ENCODE measurements around the gene LIM2. TPM values are rescaled to one million over a fixed set of nuclear protein-coding genes. Genes with fewer than 3 reads are reported as not detected.

The LIM2 gene
- total and polyA plus RNA-seq, 2 of the 4 experiments (the other 2 are of a cell fraction) = not detected

- intact Hi-C loops (cut with micrococcal nuclease) (no loop called here), in situ Hi-C loops (cut with MboI; ENCODE audit: low sequenced_read_pairs) (no loop called here)
- WGBS, 2 experiments (ENCODE audit: extremely low coverage in 2 of 2, insufficient read length in 1 of 2) = no CpG with 5 or more reads among the region's 4 CpGs
Observed at GRCh38 chr19:51330366-51330765, 57.4 kb downstream of the LIM2 start.

More at GRCh38 chr19:51330366-51330765, 57.4 kb downstream of the LIM2 start:
- no peak overlapping the region for H3K4ac ChIP-seq (ENCODE audit: low read depth, low read length)
- TF ChIP-seq MAZ (IDR thresholded peaks at IDR 0.05; ENCODE audit: borderline replicate concordance, low read depth, low read length) (no peak), FOS (IDR thresholded peaks at IDR 0.05; ENCODE audit: low read depth, low read length) (no peak), CHD1 (IDR thresholded peaks at IDR 0.05; ENCODE audit: low read depth, low read length) (no peak), RAD21 (IDR thresholded peaks at IDR 0.05; ENCODE audit: low read length) (no peak), CTCF (conservative IDR thresholded peaks at IDR 0.05; ENCODE audit: low read depth, low read length) (no peak), RCOR1 (IDR thresholded peaks at IDR 0.05; ENCODE audit: insufficient replicate concordance, low read length) (no peak), MXI1 (IDR thresholded peaks at IDR 0.05; ENCODE audit: borderline replicate concordance, low read depth, low read length) (no peak), NFE2L2 (IDR thresholded peaks at IDR 0.05; ENCODE audit: low read depth, low read length) (no peak), RFX5 (IDR thresholded peaks at IDR 0.05; ENCODE audit: low read depth, low read length) (no peak), SMC3 (IDR thresholded peaks at IDR 0.05; ENCODE audit: low read depth, low read length) (no peak), CEBPB (IDR thresholded peaks at IDR 0.05; ENCODE audit: low read depth, low read length) (no peak), ELK1 (IDR thresholded peaks at IDR 0.05; ENCODE audit: borderline replicate concordance, low read depth, low read length) (no peak), MAFK (IDR thresholded peaks at IDR 0.05; ENCODE audit: low read depth, low read length) (no peak), USF2 (IDR thresholded peaks at IDR 0.05; ENCODE audit: low read depth, low read length) (no peak), POLR2A (IDR thresholded peaks at IDR 0.05; ENCODE audit: low read depth, low read length) (no peak)
- no peak overlapping the region for H3K27ac ChIP-seq (ENCODE audit: insufficient read depth, low read length)
- no peak overlapping the region for H4K91ac ChIP-seq (ENCODE audit: insufficient read depth, low read depth, low read length)
- CTCF ChIA-PET = no interaction called here
- H3K56ac ChIP-seq (ENCODE audit: extremely low read depth, insufficient read depth, low read length) = no peak overlapping the region
- H3K9ac ChIP-seq (ENCODE audit: low read depth, low read length) = no peak overlapping the region
- no peak overlapping the region for H3K23ac ChIP-seq (ENCODE audit: low read depth, low read length)
- H3K79me1 ChIP-seq (ENCODE audit: low read depth in 1 of 2, low read length in 2 of 2) = no peaks in the 10 kb centered on the region
- dilution Hi-C loops (cut with HindIII; ENCODE audit: low sequenced_read_pairs, unreplicated experiment) = no loop called here
- H3K14ac ChIP-seq (replicated peaks; ENCODE audit: low read depth, low read length) = no peak overlapping the region
- POLR2A ChIA-PET (ENCODE audit: unreplicated experiment) = no interaction called here
- no peak overlapping the region for H3K4me3 ChIP-seq (ENCODE audit: insufficient read depth, low read depth, low read length)
- no peaks in the 10 kb centered on the region for H3K36me3 ChIP-seq (ENCODE audit: control insufficient read depth, insufficient read depth, low read length)
- no peak for DNase-seq
- no peak overlapping the region for H3K18ac ChIP-seq (ENCODE audit: low read depth, low read length)
- H3K4me1 ChIP-seq (ENCODE audit: control insufficient read depth, insufficient read depth, low read length) = no peaks in the 10 kb centered on the region
- H2BK5ac ChIP-seq (ENCODE audit: low read depth, low read length, poor library complexity, severe bottlenecking) = no peak overlapping the region
- H3K4me2 ChIP-seq (ENCODE audit: low read depth, low read length) = no peak overlapping the region
- H2BK120ac ChIP-seq (ENCODE audit: low read depth, low read length) = no peak overlapping the region
- no peaks in the 10 kb centered on the region for H4K20me1 ChIP-seq (ENCODE audit: insufficient read depth, low read length)
- no peak for ATAC-seq (ENCODE audit: low read depth)
- no peak overlapping the region for H4K5ac ChIP-seq (ENCODE audit: low read depth, low read length)
- no peak overlapping the region for H2BK20ac ChIP-seq (ENCODE audit: low read depth, low read length)
- BruUV-seq (replicated peaks) = no TSS peak
- H2BK15ac ChIP-seq (ENCODE audit: low read depth, low read length) = no peak overlapping the region
- H2AK9ac ChIP-seq (replicated peaks; ENCODE audit: low read depth, low read length, poor library complexity) = no peak overlapping the region
- H3K27me3 ChIP-seq (ENCODE audit: control insufficient read depth, insufficient read depth, low read length) = peaks cover 4% of the 10 kb centered on the region; the same call in 1 of the 2 replicates
- H2AK5ac ChIP-seq (ENCODE audit: low read depth, low read length) = no peak overlapping the region
- no peak overlapping the region for H2AFZ ChIP-seq (replicated peaks; ENCODE audit: low read length, poor library complexity)
- H3K9me1 ChIP-seq (ENCODE audit: insufficient read depth, low read length) = no peaks in the 10 kb centered on the region
- no peaks in the 10 kb centered on the region for H3K9me3 ChIP-seq (ENCODE audit: control insufficient read depth, insufficient read depth, low read length)
- no peak overlapping the region for H4K8ac ChIP-seq (ENCODE audit: low read depth in 2 of 2, low read length in 2 of 2)

All from IMR-90 (cell line).